Small intestine (tissue), 7 donors: ENCODE results near the gene MYO9B. TPM values are rescaled to one million over a fixed set of nuclear protein-coding genes. Genes with fewer than 3 reads are reported as not detected.

Experiments used
- DNase-seq, 2 donors: peaks; one replicate each; pipeline versions ENCODE4 v3.0.0 to v3.0.0-alpha.2; 2013
- FAIRE-seq: peaks from 2 replicates; lab custom pipeline; 2012; peaks lifted over from hg19 to GRCh38; lab: Jason Lieb, UNC
- H3K27ac ChIP-seq, 3 donors: one replicate each; pipeline ENCODE4 v1.5.1; 2013; ENCODE audit warnings: low read length in 2 of 3, mild to moderate bottlenecking in 2 of 3, control low read depth in 1 of 3, inconsistent platforms in 1 of 3, low read depth in 1 of 3, moderate library complexity in 1 of 3
- H3K27me3 ChIP-seq, 3 donors: one replicate each; pipeline ENCODE4 v1.6.1; 2013; ENCODE audit warnings: low read length in 3 of 3, inconsistent platforms in 1 of 3; ENCODE audit not compliant: control insufficient read depth in 3 of 3, insufficient read depth in 3 of 3
- H3K36me3 ChIP-seq, 3 donors: one replicate each; pipeline ENCODE4 v1.6.1; 2013; ENCODE audit warnings: low read length in 3 of 3, inconsistent platforms in 1 of 3, low read depth in 1 of 3, mild to moderate bottlenecking in 1 of 3, moderate library complexity in 1 of 3; ENCODE audit not compliant: control insufficient read depth in 3 of 3, insufficient read depth in 2 of 3
- H3K4me1 ChIP-seq, 3 donors: one replicate each; pipeline ENCODE4 v1.6.1; 2013; ENCODE audit warnings: low read length in 2 of 3, inconsistent platforms in 1 of 3, low read depth in 1 of 3, mild to moderate bottlenecking in 1 of 3, moderate library complexity in 1 of 3; ENCODE audit not compliant: control insufficient read depth in 3 of 3, insufficient read depth in 2 of 3
- H3K4me3 ChIP-seq, 3 donors: one replicate each; pipeline ENCODE4 v1.5.1; 2013; ENCODE audit warnings: low read length in 3 of 3, control low read depth in 1 of 3, inconsistent platforms in 1 of 3, low read depth in 1 of 3, mild to moderate bottlenecking in 1 of 3, moderate library complexity in 1 of 3
- H3K9me3 ChIP-seq, 2 donors: one replicate each; pipeline ENCODE4 v1.6.1; 2013; ENCODE audit warnings: low read depth in 1 of 2, low read length in 1 of 2; ENCODE audit not compliant: control insufficient read depth in 2 of 2, insufficient read depth in 1 of 2
- WGBS, 3 donors: extraction: QIAGEN DNeasy Blood & Tissue Kit; methylation state at CpG; one replicate each; pipeline ENCODE4 v1.1.7; 2013; 5-methylcytosine and 5-hydroxymethylcytosine counted together
- polyA plus RNA-seq, 4 donors: library from polyadenylated mRNA; stranded (reverse) in 3 of 4; unstranded in 1 of 4; fragments of 200-250 nt in 3 of 4; fragments of 120-200 nt in 1 of 4; gene quantifications; one replicate each; pipeline versions ENCODE4 v1.2.1 to v1.2.3, GENCODE V29; 2013
- donor health status: healthy with polysubstance abuse.
- donor health status: control.
- donor health status: control.
- donor health status: Bipolar disorder and iron deficiency.
- donor health status: healthy.

The MYO9B gene
- polyA plus RNA-seq, 4 donors = 31.6 to 62.1 (median 47.9) TPM

GRCh38 chr19:17118957-17119356 is 43.4 kb downstream of the MYO9B start:
- Histone ChIP-seq H3K9me3 (peaks cover 0 to 17% of the 10 kb centered on the region in 2 donors), H3K4me1 (peaks cover 0 to 3% (median 0%) of the 10 kb centered on the region in 3 donors), H3K27ac (no peak overlapping the region), H3K36me3 (peaks cover 0 to 43% (median 0%) of the 10 kb centered on the region in 3 donors), H3K27me3 (no peaks in the 10 kb centered on the region), H3K4me3 (no peak overlapping the region)
- DNase-seq (no peak), FAIRE-seq (no peak)
- WGBS, 3 donors = 95 to 99% (median 97%) methylated on average over 5 of the region's 5 CpGs

DNA sequence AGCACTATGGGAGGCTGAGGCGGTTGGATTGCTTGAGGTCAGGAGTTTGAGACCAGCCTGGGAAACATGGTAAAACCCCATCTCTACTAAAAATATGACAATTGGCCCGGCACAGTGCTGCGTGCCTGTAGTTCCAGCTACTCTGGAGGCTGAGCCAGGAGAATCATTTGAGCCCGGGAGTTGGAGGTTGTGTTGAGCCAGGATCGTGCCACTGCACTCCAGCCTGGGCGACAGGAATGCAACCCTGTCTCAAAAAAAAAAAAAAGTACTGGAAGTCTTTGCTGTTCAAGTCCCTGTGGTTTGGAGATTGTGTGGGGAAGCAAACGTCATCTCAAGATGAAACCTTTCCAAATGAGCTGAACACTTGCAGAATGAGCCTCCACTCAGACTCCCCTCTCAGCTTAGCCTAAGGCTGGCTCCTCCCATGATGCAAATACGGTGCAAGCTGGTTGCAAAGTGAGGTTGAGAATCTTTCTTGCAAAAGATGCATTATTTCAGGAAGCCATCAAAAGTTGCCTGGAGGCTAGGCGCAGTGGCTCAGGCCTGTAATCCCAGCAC is 46.2 kb downstream of the MYO9B start:
- WGBS, 3 donors = 66 to 84% (median 73%) methylated on average over 9 of the region's 9 CpGs
- H3K27ac ChIP-seq = no peak overlapping the region
- H3K4me1 ChIP-seq = peaks cover 0 to 3% (median 0%) of the 10 kb centered on the region in 3 donors
- DNase-seq (no peak), FAIRE-seq (no peak)
- no peaks in the 10 kb centered on the region for H3K27me3 ChIP-seq
- peaks cover 0 to 5% of the 10 kb centered on the region in 2 donors for H3K9me3 ChIP-seq
- peaks cover 0 to 23% (median 0%) of the 10 kb centered on the region in 3 donors for H3K36me3 ChIP-seq
- H3K4me3 ChIP-seq = no peak overlapping the region

GRCh38 chr19:17123041-17123440 is 47.5 kb downstream of the MYO9B start:
- no peak for FAIRE-seq
- Histone ChIP-seq H3K27ac (no peak overlapping the region), H3K36me3 (peaks cover 0 to 25% (median 0%) of the 10 kb centered on the region in 3 donors), H3K4me3 (no peak overlapping the region), H3K27me3 (no peaks in the 10 kb centered on the region), H3K4me1 (peaks cover 0 to 3% (median 0%) of the 10 kb centered on the region in 3 donors), H3K9me3 (peaks cover 0 to 5% of the 10 kb centered on the region in 2 donors)
- WGBS, 3 donors = 39 to 58% (median 51%) methylated on average over 2 of the region's 2 CpGs
- no peak for DNase-seq

GRCh38 chr19:17124025-17124424 is 48.4 kb downstream of the MYO9B start:
- Histone ChIP-seq H3K4me3 (no peak overlapping the region), H3K9me3 (peaks cover 0 to 5% of the 10 kb centered on the region in 2 donors), H3K27ac (peak overlapping the region in 1 of 3 donors; percentile 24), H3K27me3 (no peaks in the 10 kb centered on the region), H3K4me1 (peaks cover 0 to 3% (median 0%) of the 10 kb centered on the region in 3 donors), H3K36me3 (peaks cover 0 to 27% (median 0%) of the 10 kb centered on the region in 3 donors)
- no peak for DNase-seq
- FAIRE-seq = no peak
- WGBS, 3 donors = 95 to 98% (median 96%) methylated on average over 1 of the region's 1 CpG

GRCh38 chr19:17125062-17125727 is 49.6 kb downstream of the MYO9B start:
- Histone ChIP-seq H3K27ac (peak overlapping the region; percentile 60 to 93 (median 61)), H3K36me3 (peaks cover 0 to 24% (median 0%) of the 10 kb centered on the region in 3 donors), H3K9me3 (peaks cover 0 to 5% of the 10 kb centered on the region in 2 donors), H3K27me3 (no peaks in the 10 kb centered on the region), H3K4me1 (peaks cover 0 to 3% (median 0%) of the 10 kb centered on the region in 3 donors), H3K4me3 (peak overlapping the region in 1 of 3 donors; percentile 14)
- DNase-seq (peak in 1 of 2 donors; percentile 35), FAIRE-seq (no peak)
- 60 to 88% (median 67%) methylated on average over 10 of the region's 10 CpGs for WGBS, 3 donors

DNA sequence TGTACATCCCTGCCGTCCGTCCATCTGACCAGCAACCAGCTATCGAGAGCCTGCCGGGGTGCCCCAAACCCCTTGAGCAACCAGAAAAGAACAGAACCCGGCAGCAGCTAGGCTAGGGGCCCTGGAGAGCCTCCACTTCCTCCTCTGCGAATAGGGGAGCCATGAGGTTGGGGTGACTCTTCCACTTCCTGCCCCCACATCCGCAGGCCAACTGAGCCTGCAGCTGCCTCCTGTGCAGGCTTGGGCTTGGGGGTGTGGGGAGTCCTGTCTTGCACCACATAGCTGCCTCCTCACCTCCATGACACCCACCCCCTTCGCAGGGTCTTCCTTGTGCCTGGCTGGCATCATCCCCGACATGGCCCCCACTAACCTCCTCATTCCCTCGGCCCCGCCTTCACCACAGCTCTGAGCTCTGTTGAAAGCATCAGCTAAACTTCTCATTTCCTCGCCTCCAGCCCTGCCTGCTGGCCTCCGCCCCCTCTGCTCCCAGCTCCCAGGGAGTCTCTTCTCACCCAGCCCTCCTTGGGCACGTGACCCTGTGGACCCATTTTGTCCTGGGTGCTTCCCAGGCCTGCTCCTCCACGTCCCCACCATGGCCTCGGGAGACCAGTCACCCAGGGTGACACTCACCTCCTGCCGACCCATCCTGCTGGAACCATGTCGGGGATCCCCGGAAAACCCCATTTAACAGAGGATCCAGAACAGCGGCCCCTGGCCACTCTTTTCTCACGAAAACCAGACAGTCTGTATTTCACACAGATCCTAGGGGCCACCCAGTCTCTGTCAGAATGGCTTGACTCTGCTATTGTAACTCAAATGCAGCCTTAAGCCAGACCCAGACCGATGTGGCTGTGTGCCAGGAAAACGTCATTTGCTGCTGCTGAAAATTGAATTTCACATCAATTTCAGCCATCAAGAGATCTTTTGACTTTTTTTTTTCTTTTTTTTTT is 50.4 kb downstream of the MYO9B start:
- Histone ChIP-seq H3K27me3 (no peaks in the 10 kb centered on the region), H3K27ac (peak overlapping the region; percentile 60 to 93 (median 61)), H3K4me1 (peaks cover 0 to 3% (median 0%) of the 10 kb centered on the region in 3 donors), H3K36me3 (peaks cover 0 to 22% (median 0%) of the 10 kb centered on the region in 3 donors), H3K4me3 (peak overlapping the region in 1 of 3 donors; percentile 14), H3K9me3 (peaks cover 0 to 5% of the 10 kb centered on the region in 2 donors)
- 52 to 75% (median 57%) methylated on average over 23 of the region's 23 CpGs for WGBS, 3 donors
- DNase-seq (peak; percentile 16 to 59), FAIRE-seq (no peak)

GRCh38 chr19:17127671-17128070 is 52.1 kb downstream of the MYO9B start:
- no peak for FAIRE-seq
- WGBS, 3 donors = 92 to 98% (median 96%) methylated on average over 6 of the region's 6 CpGs
- Histone ChIP-seq H3K36me3 (peaks cover 0 to 19% (median 0%) of the 10 kb centered on the region in 3 donors), H3K4me3 (no peak overlapping the region), H3K4me1 (no peaks in the 10 kb centered on the region), H3K27me3 (no peaks in the 10 kb centered on the region), H3K27ac (no peak overlapping the region), H3K9me3 (peaks cover 0 to 5% of the 10 kb centered on the region in 2 donors)
- no peak for DNase-seq

- Histone ChIP-seq H3K4me1 (no peaks in the 10 kb centered on the region), H3K9me3 (no peaks in the 10 kb centered on the region), H3K36me3 (peaks cover 0 to 17% (median 0%) of the 10 kb centered on the region in 3 donors), H3K27ac (no peak overlapping the region), H3K4me3 (no peak overlapping the region), H3K27me3 (no peaks in the 10 kb centered on the region)
- DNase-seq (no peak), FAIRE-seq (no peak)
- 96 to 98% (median 96%) methylated on average over 12 of the region's 12 CpGs for WGBS, 3 donors
Measured at GRCh38 chr19:17128403-17128802, 52.8 kb downstream of the MYO9B start.
